ENCODE results near the gene DYNLT4.
"Not testable (repeated sequence)": the region's sequence is repeated elsewhere in the genome, so short reads cannot be mapped to it uniquely, and the experiment has no call there.

The DYNLT4 gene

DNA sequence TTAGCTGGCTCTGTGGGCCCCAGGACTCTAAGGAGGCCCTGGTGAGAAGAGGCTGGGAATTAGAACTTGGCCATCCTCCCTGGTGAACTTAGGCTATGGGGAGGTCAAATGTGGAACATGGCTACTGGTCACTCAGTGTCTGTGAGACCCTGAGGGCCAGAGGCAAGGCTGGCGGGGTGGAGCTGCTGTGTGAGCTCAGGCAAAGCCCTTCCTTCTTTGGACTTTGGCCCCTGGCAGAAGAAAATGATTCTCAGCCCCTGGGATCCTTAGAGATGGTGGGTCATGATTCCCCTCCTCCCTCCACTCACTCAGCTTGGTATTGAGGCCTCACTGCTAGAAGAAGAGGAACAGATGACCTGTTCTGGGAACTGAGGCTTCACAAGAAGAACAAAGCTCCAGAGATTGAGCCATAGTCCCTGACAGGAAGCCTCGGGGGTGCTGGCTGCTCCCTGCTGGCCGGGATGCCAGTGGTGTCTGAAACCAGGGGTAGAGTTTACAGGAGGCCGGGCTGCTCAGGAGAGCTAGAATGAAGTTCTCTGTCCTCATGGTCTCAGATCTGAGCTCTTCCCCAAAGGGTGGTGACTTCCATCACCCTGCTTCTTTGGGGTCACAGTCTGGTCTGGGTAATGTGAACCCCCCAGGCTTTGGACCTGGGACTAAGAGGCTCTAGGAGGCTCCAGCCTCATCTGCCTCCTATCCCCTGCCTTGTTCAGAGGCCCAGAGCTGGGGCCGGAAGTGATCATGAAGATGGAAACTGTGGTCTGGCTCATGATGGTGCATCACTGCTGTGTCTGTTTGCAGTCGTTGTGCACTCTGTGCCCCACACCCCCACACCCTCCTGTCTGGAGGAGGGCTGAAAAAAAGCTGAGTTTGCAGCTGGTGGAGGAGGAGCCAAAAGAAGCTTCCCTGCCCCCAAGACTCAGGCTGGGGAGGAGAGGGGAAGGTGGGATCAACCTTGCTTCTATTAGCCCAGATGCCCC is 2.1 kb upstream of the DYNLT4 start:
- DNase-seq (ENCODE audit: low spot score): peak; percentile 48

DNA sequence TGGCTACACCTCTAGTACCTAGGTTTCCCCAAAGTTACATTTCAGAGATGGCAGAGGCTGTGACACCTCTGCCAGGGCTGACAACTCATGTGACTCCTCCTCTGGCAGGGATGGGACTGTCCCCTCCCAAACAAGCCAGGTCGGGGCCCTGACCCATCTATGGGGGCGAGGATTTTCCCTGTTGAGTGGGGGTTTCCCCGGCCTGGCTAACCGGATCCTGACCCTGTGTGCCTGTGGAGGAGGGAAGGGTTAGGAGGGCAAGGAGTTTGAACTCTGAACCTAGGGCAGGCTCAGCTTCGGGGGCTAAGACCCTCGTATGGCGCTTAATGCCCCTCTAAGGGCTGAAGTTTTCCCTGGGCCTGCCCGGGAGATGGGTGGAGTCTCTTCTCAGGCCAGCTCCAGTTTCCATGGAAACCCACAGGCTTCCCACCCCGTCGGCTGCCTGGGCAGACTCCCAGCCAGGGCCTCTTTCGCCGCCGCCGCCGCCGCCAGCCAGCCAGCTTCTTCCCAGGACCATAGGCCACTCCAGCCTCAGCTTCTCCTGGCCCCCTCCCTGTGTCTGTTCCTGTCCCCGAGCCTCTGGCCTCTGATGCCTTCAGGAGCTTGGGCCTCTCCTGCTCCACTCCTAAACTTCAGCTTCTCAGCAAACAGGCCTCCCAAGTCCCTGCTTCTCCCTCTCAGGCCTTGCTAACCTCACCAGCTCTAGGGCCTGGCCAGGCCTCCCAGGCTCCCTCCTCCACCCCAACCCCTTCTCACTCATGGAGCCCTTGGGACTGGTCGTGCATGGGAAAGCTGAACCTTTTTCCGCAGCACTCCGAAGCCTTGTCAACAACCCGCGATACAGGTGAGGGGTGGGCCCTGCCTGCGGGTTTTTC is 1.1 kb upstream of the DYNLT4 start, which contains the start of gene BTBD19:
TSS of gene BTBD19 (plus strand) at position 461 of the 875 bp plus-strand sequence. CDS start at position 759, 298 bp downstream.
- peak; percentile 43 for DNase-seq (ENCODE audit: low spot score)

DNA sequence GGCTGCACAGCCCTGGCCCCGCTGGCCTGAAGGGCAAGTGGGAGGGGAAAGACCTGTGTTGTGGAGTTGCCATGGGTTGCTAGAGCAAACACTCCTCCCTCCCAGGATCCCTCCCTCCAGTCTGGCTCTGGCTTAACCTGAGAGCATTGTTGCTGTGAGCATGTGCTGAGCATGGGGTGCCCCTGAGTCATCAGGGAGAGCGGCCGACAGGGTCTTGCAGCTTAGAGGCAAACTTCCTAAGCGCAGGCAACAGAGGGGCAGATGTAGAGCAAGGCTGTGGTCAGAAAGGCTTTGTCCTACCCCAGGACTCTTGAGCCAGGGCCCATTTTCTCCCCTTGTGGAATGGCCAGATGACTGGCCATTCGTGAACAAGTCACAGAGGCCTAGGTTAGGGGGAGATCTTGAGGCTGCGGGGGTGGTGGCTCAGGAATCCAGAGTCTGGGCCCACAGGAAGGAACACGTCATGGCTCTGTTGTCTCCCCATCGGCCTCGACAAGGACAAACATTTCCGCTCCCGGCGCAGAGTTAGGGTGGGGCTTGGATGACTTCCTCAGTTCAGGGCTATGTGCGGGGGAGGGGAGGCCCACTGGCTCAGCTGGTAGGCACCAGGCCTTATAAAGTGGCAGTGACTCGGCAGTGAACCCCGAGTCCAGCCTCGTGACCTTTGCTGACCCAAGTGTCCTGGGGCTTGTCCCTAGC is 362 bp upstream of the DYNLT4 start:
- DNase-seq (ENCODE audit: low spot score): peak; percentile 99

DNA sequence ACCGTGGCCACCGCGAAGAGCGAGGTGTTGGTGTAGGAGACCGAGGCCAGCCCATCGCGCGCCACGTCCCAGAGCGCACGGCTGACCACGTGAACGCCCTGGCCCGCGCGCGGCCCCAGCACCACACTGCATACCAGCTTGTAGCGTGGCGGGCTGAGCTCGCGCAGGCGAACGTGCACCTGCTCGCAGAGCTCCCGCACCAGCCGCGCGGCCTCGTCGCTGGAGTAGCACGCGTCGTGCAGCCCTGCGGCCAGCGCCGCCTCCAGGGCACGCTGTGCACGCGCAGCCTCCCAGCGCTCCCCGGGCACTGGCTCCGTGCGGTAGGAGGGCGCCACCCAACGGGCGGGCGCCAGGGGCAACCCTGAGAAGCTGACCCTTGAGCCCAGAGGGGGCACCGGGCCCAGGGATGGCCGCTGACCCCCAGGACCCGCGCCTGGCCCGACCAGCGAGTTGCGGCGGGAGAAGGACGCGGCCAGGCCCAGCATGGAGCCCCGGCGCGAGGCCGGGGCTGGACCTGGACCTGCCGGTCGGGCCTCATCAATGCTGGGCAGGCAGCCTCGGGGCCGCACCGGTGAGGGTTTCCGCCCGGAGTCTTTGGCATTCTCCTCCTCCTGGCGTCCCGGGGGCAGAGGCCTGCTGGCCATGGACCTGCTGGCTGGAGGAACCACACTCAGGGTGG is 987 bp downstream of the DYNLT4 start:
- DNase-seq (ENCODE audit: low spot score): no peak

DNA sequence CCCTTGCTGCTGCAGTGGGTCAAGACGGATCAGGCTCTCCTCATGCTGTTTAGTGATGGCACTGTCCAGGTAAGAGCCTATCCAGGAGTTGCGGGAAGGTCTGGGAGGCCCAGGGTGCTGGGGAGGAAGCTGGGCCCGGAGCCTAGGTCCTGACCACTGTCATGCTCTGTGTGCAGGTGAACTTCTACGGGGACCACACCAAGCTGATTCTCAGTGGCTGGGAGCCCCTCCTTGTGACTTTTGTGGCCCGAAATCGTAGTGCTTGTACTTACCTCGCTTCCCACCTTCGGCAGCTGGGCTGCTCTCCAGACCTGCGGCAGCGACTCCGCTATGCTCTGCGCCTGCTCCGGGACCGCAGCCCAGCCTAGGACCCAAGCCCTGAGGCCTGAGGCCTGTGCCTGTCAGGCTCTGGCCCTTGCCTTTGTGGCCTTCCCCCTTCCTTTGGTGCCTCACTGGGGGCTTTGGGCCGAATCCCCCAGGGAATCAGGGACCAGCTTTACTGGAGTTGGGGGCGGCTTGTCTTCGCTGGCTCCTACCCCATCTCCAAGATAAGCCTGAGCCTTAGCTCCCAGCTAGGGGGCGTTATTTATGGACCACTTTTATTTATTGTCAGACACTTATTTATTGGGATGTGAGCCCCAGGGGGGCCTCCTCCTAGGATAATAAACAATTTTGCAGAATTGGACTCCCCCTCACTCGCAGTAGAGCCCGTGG is 1.7 kb downstream of the DYNLT4 start:
- no peak for DNase-seq (ENCODE audit: low spot score)

DNA sequence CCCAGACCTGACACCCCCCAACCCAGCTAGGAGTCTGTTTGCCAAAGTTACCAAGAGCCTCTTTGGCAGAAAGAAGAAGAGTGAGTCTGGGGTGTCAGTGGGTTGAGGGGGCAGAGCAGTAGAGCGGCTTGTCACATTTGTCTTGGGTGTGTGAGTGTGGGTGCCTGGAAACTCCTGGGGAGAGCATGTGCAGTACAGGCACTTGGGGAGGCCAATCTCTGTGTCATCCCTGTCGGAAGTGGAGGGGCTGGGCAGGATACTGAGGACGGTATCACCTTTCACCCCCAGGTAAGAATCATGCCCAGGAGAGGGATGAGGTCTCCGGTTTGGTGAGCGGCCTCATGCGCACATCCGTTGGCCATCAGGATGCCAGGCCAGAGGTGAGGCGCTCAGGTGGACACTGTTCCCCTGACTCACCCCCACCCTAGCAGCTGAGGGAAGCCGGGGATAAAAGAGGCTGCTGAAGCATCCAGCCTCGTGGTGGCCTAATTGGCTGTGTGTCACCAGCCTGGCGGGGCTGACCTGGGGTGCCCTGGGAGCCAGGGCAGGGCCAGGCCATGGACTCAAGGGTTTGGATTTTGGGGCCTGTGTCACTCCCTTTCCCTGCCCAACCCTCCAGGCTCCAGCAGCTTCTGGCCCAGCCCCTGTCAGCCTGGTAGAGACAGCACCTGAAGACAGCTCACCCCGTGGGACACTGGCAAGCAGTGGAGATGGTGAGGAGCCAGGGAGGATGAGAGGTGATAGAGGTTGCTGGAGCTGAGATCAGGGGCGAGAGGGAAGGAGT is 3.6 kb downstream of the DYNLT4 start:
- no peak for DNase-seq (ENCODE audit: low spot score)

DNA sequence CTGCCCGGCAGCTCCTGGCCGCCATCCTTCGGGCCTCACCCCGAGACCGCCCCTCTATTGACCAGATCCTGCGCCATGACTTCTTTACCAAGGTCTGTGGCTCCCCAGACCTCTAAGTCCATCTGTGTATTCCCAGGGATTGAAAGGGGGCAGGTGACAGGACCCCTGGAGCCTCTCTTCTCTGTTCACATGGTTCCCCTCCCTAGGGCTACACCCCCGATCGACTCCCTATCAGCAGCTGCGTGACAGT is 4.2 kb downstream of the DYNLT4 start:
- DNase-seq (ENCODE audit: low spot score): no peak

DNA sequence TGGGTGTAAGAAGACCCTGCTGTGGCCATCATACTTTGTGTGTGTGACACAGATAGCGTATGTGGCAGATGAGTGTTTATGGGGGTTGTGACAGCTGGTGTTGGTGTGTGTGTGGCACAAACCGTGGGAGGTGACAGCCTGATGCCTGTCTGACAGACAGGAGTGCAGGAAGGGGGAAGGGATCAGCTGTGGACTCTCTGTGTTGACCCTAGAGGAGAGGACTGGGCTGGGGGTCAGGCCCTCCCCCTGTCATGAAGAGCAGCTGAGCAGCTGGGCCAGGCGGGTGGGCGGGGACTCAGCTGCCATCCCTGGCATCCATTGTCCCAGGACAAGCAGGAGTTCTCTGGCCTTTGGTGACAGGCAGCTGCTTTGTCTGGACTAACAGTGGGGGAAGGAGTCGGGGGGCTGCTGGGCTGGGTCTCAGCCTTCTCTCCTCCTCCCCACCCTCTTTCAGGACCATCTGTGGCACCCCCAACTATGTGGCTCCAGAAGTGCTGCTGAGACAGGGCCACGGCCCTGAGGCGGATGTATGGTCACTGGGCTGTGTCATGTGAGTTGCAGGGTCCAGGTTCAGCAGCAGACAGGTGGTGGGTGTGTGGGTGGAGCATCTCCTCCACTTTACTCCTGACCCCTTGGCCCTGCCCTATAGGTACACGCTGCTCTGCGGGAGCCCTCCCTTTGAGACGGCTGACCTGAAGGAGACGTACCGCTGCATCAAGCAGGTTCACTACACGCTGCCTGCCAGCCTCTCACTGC is 4.7 kb downstream of the DYNLT4 start:
- DNase-seq (ENCODE audit: low spot score): no peak

DNA sequence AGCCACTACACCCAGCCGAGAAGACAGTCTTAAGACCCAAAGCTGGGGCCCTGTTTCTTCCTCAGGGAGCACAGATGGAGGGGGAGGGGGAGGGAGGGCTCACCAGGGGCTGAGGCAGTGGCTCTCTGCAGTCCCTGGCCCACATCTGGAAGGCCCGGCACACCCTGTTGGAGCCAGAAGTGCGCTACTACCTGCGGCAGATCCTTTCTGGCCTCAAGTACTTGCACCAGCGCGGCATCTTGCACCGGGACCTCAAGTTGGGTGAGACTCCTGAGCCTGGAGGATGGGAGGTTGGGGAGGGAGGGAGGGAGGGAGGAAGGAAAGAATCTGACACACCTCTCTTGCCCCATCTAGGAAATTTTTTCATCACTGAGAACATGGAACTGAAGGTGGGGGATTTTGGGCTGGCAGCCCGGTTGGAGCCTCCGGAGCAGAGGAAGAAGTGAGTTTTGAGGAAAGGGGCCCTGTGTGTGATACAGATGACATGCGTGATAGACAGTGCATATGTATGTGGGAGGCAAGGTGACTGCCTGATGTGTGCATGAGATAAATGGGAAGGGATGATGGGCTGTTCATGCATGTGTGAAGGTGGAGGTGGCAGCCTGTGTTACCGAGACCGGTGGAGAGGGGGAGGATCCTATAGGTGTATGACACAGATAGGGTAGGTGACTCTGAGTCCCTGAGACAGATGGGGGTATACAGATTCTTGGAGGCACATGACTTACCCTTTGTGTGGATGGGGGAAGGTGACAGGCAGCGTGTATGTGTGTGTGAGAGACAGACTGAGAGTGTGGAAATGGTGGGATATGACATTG is 5.5 kb downstream of the DYNLT4 start:
- DNase-seq (ENCODE audit: low spot score): no peak

DNA sequence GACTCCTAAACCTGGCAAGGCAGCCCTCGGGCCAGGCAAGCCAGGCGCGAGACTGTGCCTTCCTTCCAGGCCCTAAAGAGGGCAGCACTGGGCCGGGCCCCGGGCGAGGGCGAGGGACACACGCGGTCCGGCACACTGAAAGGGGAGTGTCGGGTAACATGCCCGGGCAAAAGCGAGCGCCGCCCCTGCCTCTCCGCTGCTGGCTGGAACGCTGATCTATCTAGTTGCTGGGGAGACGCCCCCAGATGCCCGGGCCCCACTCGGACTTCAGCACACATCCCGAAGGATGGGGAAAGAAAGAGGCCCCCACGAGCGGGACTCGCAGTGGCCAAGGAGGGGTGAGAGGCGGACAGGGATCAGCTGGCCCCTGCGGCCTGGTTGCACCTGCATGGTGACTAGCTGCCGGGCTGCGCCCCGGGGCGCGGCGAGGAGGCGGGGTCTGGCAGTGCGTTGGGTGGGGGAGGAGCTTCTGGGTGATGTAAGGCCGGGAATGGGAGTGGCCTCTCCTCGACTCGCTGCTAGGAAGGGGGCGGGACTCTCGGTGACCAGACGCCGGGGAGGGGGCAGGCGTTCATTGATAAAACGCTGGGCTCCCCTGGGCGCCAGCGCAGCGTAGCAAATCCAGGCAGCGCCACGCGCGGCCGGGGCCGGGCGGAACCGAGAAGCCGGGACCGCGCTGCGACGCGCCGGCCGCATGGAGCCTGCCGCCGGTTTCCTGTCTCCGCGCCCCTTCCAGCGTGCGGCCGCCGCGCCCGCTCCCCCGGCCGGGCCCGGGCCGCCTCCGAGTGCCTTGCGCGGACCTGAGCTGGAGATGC is 7.2 kb downstream of the DYNLT4 start, which contains the start of gene PLK3:
TSS of gene PLK3 (plus strand) at position 608 of the 815 bp plus-strand sequence. CDS start at position 695, 87 bp downstream.
- DNase-seq (ENCODE audit: low spot score): peak; percentile 97

DNA sequence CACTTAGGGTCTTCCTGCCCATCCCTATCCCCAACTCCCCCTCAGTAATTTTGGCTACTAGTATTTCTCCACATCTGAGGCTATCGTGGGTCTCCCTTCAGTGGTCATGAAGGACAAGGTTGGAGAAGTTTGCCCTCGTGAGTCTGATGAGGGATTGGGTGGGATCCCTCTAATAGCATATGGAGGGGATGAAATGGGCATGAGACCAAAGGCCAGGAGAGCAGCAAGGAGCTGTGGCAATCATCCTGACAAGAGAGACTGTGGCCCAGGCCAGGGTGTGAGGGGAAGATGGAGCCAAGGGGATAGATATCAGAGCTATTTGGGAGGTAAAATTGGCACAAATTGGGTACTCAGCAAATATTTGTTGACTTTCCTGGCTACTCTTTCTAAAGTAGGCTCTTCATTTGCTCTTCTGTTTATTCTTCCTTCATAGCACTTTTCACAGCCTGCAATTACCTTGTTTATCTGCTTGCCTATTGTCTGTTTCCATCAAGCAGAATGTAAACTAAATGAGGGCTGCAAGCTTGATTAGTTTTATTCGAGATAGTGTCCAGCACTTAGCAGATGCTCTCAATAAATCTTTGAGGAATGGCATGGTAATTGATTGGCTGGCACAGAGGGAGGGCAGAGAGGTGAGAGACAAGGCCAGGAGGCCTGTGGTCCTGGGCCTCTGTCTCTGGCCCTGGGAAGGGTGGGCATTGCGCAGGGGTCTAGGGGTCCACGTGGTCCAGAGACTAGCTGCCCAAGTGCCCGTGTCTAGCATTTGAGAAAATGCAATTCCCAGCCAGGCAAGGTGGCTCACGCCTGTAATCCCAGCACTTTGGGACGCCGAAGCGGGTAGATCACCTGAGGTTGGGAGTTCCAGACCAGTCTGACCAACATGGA is 8.4 kb downstream of the DYNLT4 start:
- DNase-seq (ENCODE audit: low spot score): no peak

DNA sequence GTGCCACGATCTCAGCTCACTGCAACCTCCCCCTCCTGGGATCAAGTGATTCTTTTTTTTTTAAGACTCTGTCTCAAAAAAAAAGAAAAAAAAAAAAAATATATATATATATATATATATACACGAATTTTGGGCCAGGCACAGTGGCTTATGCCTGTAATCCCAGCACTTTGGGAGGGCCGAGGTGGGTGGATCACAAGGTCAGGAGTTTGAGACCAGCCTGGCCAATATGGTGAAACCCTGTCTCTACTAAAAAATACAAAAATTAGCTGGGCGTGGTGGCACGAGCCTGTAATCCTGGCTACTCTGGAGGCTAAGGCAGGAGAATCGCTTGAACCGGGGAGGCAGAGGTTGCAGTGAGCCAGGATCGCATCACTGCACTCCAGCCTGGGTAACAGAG is 9.3 kb downstream of the DYNLT4 start:
- DNase-seq (ENCODE audit: low spot score): not testable (repeated sequence)

DNA sequence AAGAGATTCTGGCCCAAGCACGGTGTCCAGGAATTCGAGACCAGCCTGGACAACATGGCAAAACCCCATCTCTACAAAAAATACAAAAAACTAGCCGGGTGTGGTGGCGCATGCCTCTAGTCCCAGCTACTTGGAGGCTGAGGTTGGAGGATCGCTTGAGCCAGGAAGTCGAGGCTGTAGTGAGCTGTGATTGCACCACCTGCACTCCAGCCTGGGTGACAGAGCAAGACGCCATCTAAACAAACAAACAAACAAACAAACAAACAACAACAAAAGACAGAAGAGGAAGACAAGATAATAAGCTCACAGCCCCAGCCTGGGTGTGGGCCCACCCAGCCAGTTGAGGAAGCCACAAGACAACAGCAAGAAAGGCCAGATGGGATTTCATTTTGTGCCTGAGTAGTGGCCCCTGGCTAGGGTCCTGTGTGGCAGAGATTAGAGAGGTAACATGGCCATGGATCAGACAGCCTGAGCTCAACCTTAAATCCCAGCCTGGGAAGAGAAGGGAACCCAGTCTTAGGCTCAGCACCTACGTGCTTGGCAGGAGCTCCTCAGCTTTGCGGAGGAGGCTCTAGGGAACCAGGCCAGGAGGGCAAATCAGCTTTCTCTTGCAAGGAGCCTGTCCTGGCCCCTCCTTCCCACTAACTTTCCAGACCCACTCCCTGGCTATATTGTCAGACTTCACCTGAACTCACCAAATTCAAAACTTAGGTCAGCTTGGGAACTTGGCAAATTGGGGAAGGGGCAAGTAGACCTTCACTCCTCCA is 14.2 kb downstream of the DYNLT4 start:
- no peak for DNase-seq (ENCODE audit: low spot score)

DNA sequence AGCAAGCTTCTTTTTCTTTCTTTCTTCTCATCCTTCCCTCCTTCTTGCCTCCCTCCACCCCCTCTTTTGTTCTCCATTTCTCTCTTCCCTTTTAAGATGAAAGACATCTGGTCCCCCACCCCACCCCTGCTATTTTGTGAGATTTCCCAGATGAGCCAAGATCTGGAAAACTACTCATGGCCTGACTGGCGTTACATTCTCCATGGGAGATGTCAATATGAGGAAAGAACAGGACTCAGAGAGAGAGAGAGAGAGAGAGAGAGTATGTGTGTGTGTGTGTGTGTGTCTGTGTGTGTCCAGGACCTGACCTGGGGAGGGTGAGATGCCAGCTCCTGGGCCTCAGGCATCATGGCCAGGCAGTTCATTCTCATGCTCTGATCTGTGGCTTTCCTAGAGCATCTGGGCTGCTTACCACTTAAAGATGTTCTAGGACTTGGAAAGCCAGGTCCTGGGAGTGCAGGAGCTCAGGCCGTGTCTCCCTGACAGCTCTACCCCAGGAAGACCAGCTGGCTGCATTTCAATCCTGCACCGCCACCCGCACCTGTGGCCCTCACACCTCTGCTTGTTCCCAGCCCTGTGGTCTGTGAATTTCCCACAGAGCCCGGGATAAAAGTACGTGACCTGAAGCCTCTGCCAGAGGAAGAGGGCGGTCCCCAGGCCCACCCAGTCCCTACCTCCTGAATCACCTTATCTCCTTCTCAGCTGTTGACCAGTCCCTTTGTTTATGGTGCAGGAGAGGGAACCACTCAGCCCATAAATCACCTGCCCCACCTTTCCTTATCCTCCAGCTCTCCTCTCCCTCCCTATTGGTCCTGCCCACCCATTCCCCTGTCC is 16.0 kb downstream of the DYNLT4 start:
- no peak for DNase-seq (ENCODE audit: low spot score)
